ENCODE results near the gene GABRA1. TPM values are rescaled to one million over a fixed set of nuclear protein-coding genes. Genes with fewer than 3 reads are reported as not detected.

GABRA1 gene
- total RNA-seq, 1 experiment from 2014 or later, result not detected

- Histone ChIP-seq H2BK120ac (ENCODE audit: low read depth, low read length, poor library complexity, severe bottlenecking) (no peak overlapping the region), H2BK12ac (ENCODE audit: insufficient read length, low read depth, low read length) (no peak overlapping the region), H4K8ac (replicated peaks; ENCODE audit: insufficient read length, low read depth, low read length) (no peak overlapping the region), H3K23me2 (ENCODE audit: insufficient read length, low read depth, low read length, poor library complexity, severe bottlenecking) (peaks cover 21% of the 10 kb centered on the region), H3K27ac (ENCODE audit: insufficient read length, low read depth, low read length) (no peak overlapping the region), H4K20me1 (ENCODE audit: control insufficient read depth, insufficient read depth, insufficient read length) (no peaks in the 10 kb centered on the region), H3K9ac (ENCODE audit: extremely low read depth, insufficient read length, low read length) (no peak overlapping the region), H2AK5ac (ENCODE audit: insufficient read length, low read length) (no peak overlapping the region), H2BK5ac (ENCODE audit: insufficient read length, low read length) (no peak overlapping the region), H4K91ac (ENCODE audit: insufficient read length, low read depth, low read length) (no peak overlapping the region), H3K4me1 (ENCODE audit: insufficient read depth, low read length) (no peaks in the 10 kb centered on the region; the same call in 1 of the 2 replicates), H3K27me3 (ENCODE audit: insufficient read depth, low read length) (no peaks in the 10 kb centered on the region; the same call in 1 of the 2 replicates), H2BK15ac (ENCODE audit: low read depth, low read length) (no peak overlapping the region), H3K79me2 (ENCODE audit: insufficient read depth, low read length) (no peaks in the 10 kb centered on the region), H3K23ac (ENCODE audit: insufficient read length, low read depth, low read length) (no peak overlapping the region), H3K14ac (ENCODE audit: insufficient read depth, low read length) (no peak overlapping the region), H4K5ac (ENCODE audit: insufficient read length, low read depth, low read length) (no peak overlapping the region), H2BK20ac (ENCODE audit: low read depth, low read length, poor library complexity, severe bottlenecking) (no peak overlapping the region), H3T11ph (ENCODE audit: low read length) (no peak overlapping the region), H3K79me1 (ENCODE audit: insufficient read depth, low read depth, low read length, poor library complexity, severe bottlenecking) (no peaks in the 10 kb centered on the region), H3K56ac (ENCODE audit: insufficient read length, low read depth, low read length) (no peak overlapping the region), H3K18ac (ENCODE audit: insufficient read length, low read depth, low read length) (no peak overlapping the region), H3K4me2 (ENCODE audit: insufficient read depth, insufficient read length, low read length) (no peak overlapping the region), H2AFZ (ENCODE audit: low read length) (no peak overlapping the region), H3K9me3 (ENCODE audit: control insufficient read depth, low read depth, low read length) (no peaks in the 10 kb centered on the region), H3K4ac (ENCODE audit: low read depth, low read length) (no peak overlapping the region)
- H3K4me1 Mint-ChIP-seq, result peaks cover 34 to 36% of the 10 kb centered on the region in 2 experiments
- H3K27me3 Mint-ChIP-seq (ENCODE audit: low read depth), result peaks cover 39% of the 10 kb centered on the region
- TF ChIP-seq CTCF (conservative IDR thresholded peaks at IDR 0.05), result peak; percentile 46; the same call in 2 of the 3 replicates
- no peak overlapping the region for H3K4me3 Mint-ChIP-seq
- H3K9me3 Mint-ChIP-seq, result no peaks in the 10 kb centered on the region
- no peak for DNase-seq
- H3K27ac Mint-ChIP-seq, result no peak overlapping the region; a peak in 1 of 7 replicates
- no CpG with 5 or more reads among the region's 2 CpGs for WGBS (ENCODE audit: extremely low coverage, insufficient read length, low lambda C conversion rate)
- no peaks in the 10 kb centered on the region for H3K36me3 Mint-ChIP-seq (ENCODE audit: insufficient read depth in 1 of 3, low read depth in 3 of 3)
Observed at GRCh38 chr5:161851691-161852299, 3.9 kb downstream of the GABRA1 start.
